HepG2 (cell line): Measurements from ENCODE around the gene SULT2B1. TPM values are rescaled to one million over a fixed set of nuclear protein-coding genes. Genes with fewer than 3 reads are reported as not detected.

Experiments
- HNF1B ChIP-seq: sonication (generic); formaldehyde crosslinking; IDR thresholded peaks from 2 replicates; pipeline ENCODE4 v1.5.1; 2020; ENCODE audit warnings: mild to moderate bottlenecking, moderate library complexity, missing genetic modification reagents
- KDM5B ChIP-seq: sonication (generic); formaldehyde crosslinking; IDR thresholded peaks from 2 replicates; pipeline ENCODE4 v1.4.0; 2020; ENCODE audit warnings: missing genetic modification reagents, mild to moderate bottlenecking, borderline replicate concordance
- NCOR1 ChIP-seq: fragments of 200-600 bp; sonication (generic); IDR thresholded peaks from 2 replicates; pipeline ENCODE4 v1.7.0; 2017; ENCODE audit warnings: antibody characterized with exemption, low read length, borderline replicate concordance
- PAXIP1 ChIP-seq: sonication (generic); formaldehyde crosslinking; conservative IDR thresholded peaks from 2 replicates; pipeline ENCODE4 v1.4.0; 2020; ENCODE audit warnings: mild to moderate bottlenecking, missing genetic modification reagents, moderate library complexity
- PHF5A ChIP-seq: IDR thresholded peaks from one replicate; pipeline ENCODE4 v1.6.1; 2018; ENCODE audit warnings: low read depth, missing genetic modification reagents; ENCODE audit not compliant: unreplicated experiment
- RARA ChIP-seq: IDR thresholded peaks from 2 replicates; pipeline ENCODE4 v1.6.1; 2016; ENCODE audit warnings: missing genetic modification reagents, missing compliant biosample characterization
- REL ChIP-seq: sonication (generic); formaldehyde crosslinking; conservative IDR thresholded peaks from 2 replicates; pipeline ENCODE4 v1.8.0; 2022; ENCODE audit warnings: mild to moderate bottlenecking, missing genetic modification reagents, moderate library complexity
- RFXANK ChIP-seq: IDR thresholded peaks from 2 replicates; pipeline ENCODE4 v1.6.1; 2016
- RXRB ChIP-seq: IDR thresholded peaks from 2 replicates; pipeline ENCODE4 v1.6.1; 2016; ENCODE audit warnings: borderline replicate concordance, missing genetic modification reagents, missing compliant biosample characterization
- SAP130 ChIP-seq: IDR thresholded peaks from 2 replicates; pipeline ENCODE4 v1.6.1; 2016; ENCODE audit warnings: low read depth
- SOX5 ChIP-seq: IDR thresholded peaks from 2 replicates; pipeline ENCODE4 v1.6.1; 2016; ENCODE audit warnings: borderline replicate concordance
- TBP ChIP-seq: sonication (generic); formaldehyde crosslinking; IDR thresholded peaks from 2 replicates; pipeline ENCODE4 v1.5.0; 2020; ENCODE audit warnings: missing genetic modification reagents
- THAP9 ChIP-seq: sonication (generic); formaldehyde crosslinking; IDR thresholded peaks from 2 replicates; pipeline ENCODE4; 2020; ENCODE audit warnings: missing genetic modification reagents, mild to moderate bottlenecking, borderline replicate concordance
- ZKSCAN8 ChIP-seq: IDR thresholded peaks from 2 replicates; pipeline ENCODE4 v1.6.1; 2016; ENCODE audit warnings: borderline replicate concordance, missing genetic modification reagents, missing compliant biosample characterization
- ZNF121 ChIP-seq: sonication (generic); formaldehyde crosslinking; IDR thresholded peaks from 2 replicates; pipeline ENCODE4 v1.5.0; 2020; ENCODE audit warnings: mild to moderate bottlenecking, missing genetic modification reagents
- ZNF34 ChIP-seq: sonication (generic); formaldehyde crosslinking; IDR thresholded peaks from 2 replicates; pipeline ENCODE4 v1.4.0; 2020; ENCODE audit warnings: mild to moderate bottlenecking, missing genetic modification reagents, borderline replicate concordance
- ZNF740 ChIP-seq: sonication (generic); formaldehyde crosslinking; IDR thresholded peaks from 2 replicates; pipeline ENCODE4 v1.4.0; 2020; ENCODE audit warnings: missing genetic modification reagents
- polyA plus RNA-seq, 8 experiments: library from polyadenylated mRNA; depleted of rRNA in 3 of 8; stranded (reverse) in 7 of 8; unstranded in 1 of 8; fragments of >200 nt; fragmentation: Illumina TruSeq in 4 of 8; extraction: Trizol in 4 of 8; gene quantifications; 2 replicates each; pipeline versions ENCODE4 v1.2.1 to v1.2.3, GENCODE V29; 2011 to 2016; ENCODE audit warnings: low read depth in 4 of 8, missing spikeins in 1 of 8, mixed read lengths in 1 of 8; ENCODE audit not compliant: insufficient read depth in 1 of 8
- total RNA-seq, 5 experiments: library from RNA; depleted of rRNA; stranded (reverse); fragments of >200 nt; fragmentation: Illumina TruSeq; extraction: Trizol; gene quantifications; 2 replicates each; pipeline ENCODE4 v1.2.3, GENCODE V29; 2016; ENCODE audit warnings: low read depth in 1 of 5
- TF ChIP-seq, protein P1 (sequence below): sonication (generic); formaldehyde crosslinking; IDR thresholded peaks from 2 replicates; pipeline ENCODE4 v1.4.0; 2020; ENCODE audit warnings: missing genetic modification reagents, low read depth, mild to moderate bottlenecking, borderline replicate concordance
- TF ChIP-seq, protein P2 (sequence below): sonication (generic); formaldehyde crosslinking; IDR thresholded peaks from 2 replicates; pipeline ENCODE4 v1.4.0; 2020; ENCODE audit warnings: mild to moderate bottlenecking, missing genetic modification reagents

SULT2B1 gene
- total and polyA plus RNA-seq, 2 of the 13 experiments (the other 11 are each of a cell fraction or from before 2014, with no cell fraction given): 0.13 TPM; not detected in 1

DNA sequence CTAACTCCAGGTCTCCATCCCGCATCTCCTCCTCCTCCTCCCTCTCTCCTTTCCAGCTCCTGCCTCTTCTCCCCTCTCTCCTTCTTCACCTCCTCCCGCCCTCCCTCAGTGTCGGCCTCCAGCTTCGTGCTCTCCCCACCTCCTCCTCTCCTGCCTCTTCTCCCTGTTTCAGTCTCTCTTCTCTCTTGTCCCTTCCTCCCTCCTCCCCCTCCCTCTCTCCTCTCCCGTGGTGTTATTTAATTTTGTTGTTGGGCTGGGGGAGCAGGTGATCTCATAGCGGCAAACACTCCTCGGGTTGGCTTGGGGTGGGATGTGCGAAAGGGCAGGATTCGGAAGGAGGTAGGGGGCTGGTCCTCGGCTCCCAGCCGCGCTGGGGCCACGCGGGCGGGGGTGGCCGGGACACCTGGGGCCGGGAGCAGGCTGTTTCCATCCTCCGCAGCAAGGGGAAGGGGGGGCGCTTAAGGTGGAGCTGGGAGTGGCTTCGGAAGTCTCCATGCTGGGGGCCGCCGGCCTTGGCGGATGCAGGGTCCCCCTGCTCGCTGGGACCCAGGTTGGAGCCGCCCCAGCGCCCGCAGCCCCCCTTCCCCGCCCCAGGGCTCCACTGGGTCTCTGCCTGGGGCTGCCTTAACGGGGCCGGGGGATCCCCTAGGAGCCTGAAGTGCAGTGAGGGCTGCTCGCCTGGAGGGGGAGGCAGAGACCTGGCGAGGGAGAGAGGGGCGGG lies 94.2 kb downstream of the SULT2B1 start, which contains the start of gene CA11 (continued):
- TF ChIP-seq KDM5B (CRISPR knock-in tag) (peak; percentile 55; the same call in 1 of the 2 replicates), ZNF34 (CRISPR knock-in tag) (no peak), ZNF121 (CRISPR knock-in tag) (no peak), TBP (CRISPR knock-in tag) (no peak), SOX5 (CRISPR knock-in tag) (0 out of 2 replicates have a peak, but pooled peaks have one; percentile 23), RXRB (CRISPR knock-in tag) (0 out of 2 replicates have a peak, but pooled peaks have one; percentile 17), PAXIP1 (CRISPR knock-in tag) (0 out of 2 replicates have a peak, but pooled peaks have one; percentile 14), ZNF740 (CRISPR knock-in tag) (peak; percentile 97), SAP130 (CRISPR knock-in tag) (0 out of 2 replicates have a peak, but pooled peaks have one; percentile 28), ZKSCAN8 (0 out of 2 replicates have a peak, but pooled peaks have one; percentile 33), RFXANK (no peak), REL (CRISPR knock-in tag) (0 out of 2 replicates have a peak, but pooled peaks have one; percentile 35), THAP9 (CRISPR knock-in tag) (peak; percentile 32; the same call in 1 of the 2 replicates), PHF5A (CRISPR knock-in tag) (peak; percentile 43), HNF1B (peak; percentile 46; the same call in 1 of the 2 replicates), RARA (no peak), NCOR1 (no peak)
- TF ChIP-seq, protein P1, sequence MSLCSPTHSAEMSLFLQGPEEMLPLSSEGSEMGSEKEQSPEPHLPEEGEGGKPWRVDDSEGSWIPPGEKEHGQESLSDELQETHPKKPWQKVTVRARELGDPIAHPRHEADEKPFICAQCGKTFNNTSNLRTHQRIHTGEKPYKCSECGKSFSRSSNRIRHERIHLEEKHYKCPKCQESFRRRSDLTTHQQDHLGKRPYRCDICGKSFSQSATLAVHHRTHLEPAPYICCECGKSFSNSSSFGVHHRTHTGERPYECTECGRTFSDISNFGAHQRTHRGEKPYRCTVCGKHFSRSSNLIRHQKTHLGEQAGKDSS (CRISPR knock-in tag): peak; percentile 56; the same call in 1 of the 2 replicates
- TF ChIP-seq, protein P2, sequence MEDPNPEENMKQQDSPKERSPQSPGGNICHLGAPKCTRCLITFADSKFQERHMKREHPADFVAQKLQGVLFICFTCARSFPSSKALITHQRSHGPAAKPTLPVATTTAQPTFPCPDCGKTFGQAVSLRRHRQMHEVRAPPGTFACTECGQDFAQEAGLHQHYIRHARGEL: 0 out of 2 replicates have a peak, but pooled peaks have one; percentile 33
